HG03064 (cell line): ENCODE data around the gene PRSS21.

Source experiments
- ATAC-seq: cut with Tn5 transposase; IDR thresholded peaks from one replicate; pipeline ENCODE4 v1.9.1; 2021; ENCODE audit warnings: low read depth; ENCODE audit not compliant: unreplicated experiment

The PRSS21 gene

GRCh38 chr16:2858245-2859025 lies 41.4 kb downstream of the PRSS21 start:
- no peak for ATAC-seq

- ATAC-seq = no peak
These were observed 42.7 kb downstream of the PRSS21 start for GRCh38 chr16:2859686-2860265.

GRCh38 chr16:2860826-2861567 lies 44.0 kb downstream of the PRSS21 start:
- ATAC-seq = no peak

- ATAC-seq = no peak
These were observed 48.6 kb downstream of the PRSS21 start for GRCh38 chr16:2865651-2866050.

GRCh38 chr16:2866431-2866830 lies 49.4 kb downstream of the PRSS21 start:
- no peak for ATAC-seq

GRCh38 chr16:2867661-2867986 lies 50.6 kb downstream of the PRSS21 start:
- ATAC-seq = no peak

GRCh38 chr16:2867987-2868789 lies 51.2 kb downstream of the PRSS21 start:
- ATAC-seq = no peak
